Suprapubic skin (tissue), 4 donors: Measurements from ENCODE around the gene KMT2B. TPM values are rescaled to one million over a fixed set of nuclear protein-coding genes. Genes with fewer than 3 reads are reported as not detected.
"Not testable (repeated sequence)": the region's sequence is repeated elsewhere in the genome, so short reads cannot be mapped to it uniquely, and the experiment has no call there.

Source experiments
- DNase-seq, 2 donors: peaks; one replicate each; pipeline ENCODE4 v3.0.0-alpha.2; 2019; ENCODE audit warnings: low spot score in 2 of 2
- H3K27ac ChIP-seq: fragments of 200-600 bp; sonication (generic); one replicate; pipeline ENCODE4 v1.5.1; 2019
- H3K27me3 ChIP-seq: fragments of 200-600 bp; sonication (generic); one replicate; pipeline ENCODE4 v1.5.1; 2019
- H3K36me3 ChIP-seq: fragments of 200-600 bp; sonication (generic); one replicate; pipeline ENCODE4 v1.5.1; 2019
- H3K4me1 ChIP-seq: fragments of 200-600 bp; sonication (generic); one replicate; pipeline ENCODE4 v1.5.1; 2019
- H3K4me3 ChIP-seq: fragments of 200-600 bp; sonication (generic); one replicate; pipeline ENCODE4 v1.5.1; 2019; ENCODE audit warnings: mild to moderate bottlenecking
- H3K9me3 ChIP-seq: fragments of 200-600 bp; sonication (generic); one replicate; pipeline ENCODE4 v1.5.1; 2019
- CTCF ChIP-seq, 2 donors: fragments of 200-600 bp in 1 of 2; fragments of 450-650 bp in 1 of 2; sonication (generic) in 1 of 2; IDR thresholded peaks; one replicate each; pipeline ENCODE4 v1.5.1; 2016 to 2019; ENCODE audit warnings: antibody characterized with exemption in 2 of 2, mild to moderate bottlenecking in 1 of 2, moderate library complexity in 1 of 2
- EP300 ChIP-seq: sonication (generic); formaldehyde crosslinking; IDR thresholded peaks from one replicate; pipeline ENCODE4 v1.6.1; 2017; ENCODE audit warnings: antibody characterized with exemption
- POLR2A ChIP-seq, 2 donors: fragments of 450-650 bp; IDR thresholded peaks; one replicate each; pipeline ENCODE4 v1.6.1; 2017; ENCODE audit warnings: antibody characterized with exemption in 2 of 2, mild to moderate bottlenecking in 2 of 2, moderate library complexity in 2 of 2
- POLR2AphosphoS5 ChIP-seq, 3 donors: sonication (generic); formaldehyde crosslinking; IDR thresholded peaks; one replicate each; pipeline ENCODE4 v1.6.1; 2017; ENCODE audit warnings: antibody characterized with exemption in 3 of 3
- WGBS: methylation state at CpG from one replicate; pipeline ENCODE4 v1.1.5; 2018; 5-methylcytosine and 5-hydroxymethylcytosine counted together
- total RNA-seq, 4 donors: library from RNA; depleted of rRNA; stranded (reverse); fragments of >200 nt; gene quantifications; one replicate each; pipeline ENCODE4 v1.1.0, GENCODE V29; 2016

Gene KMT2B
- total RNA-seq, 4 donors from 2014 or later: 31.2 to 66.8 (median 45.2) TPM

GRCh38 chr19:35671818-35672217, 46.0 kb upstream of the KMT2B start:
- Histone ChIP-seq H3K27ac (no peak overlapping the region), H3K4me3 (no peak overlapping the region), H3K27me3 (peaks cover 36% of the 10 kb centered on the region), H3K36me3 (no peaks in the 10 kb centered on the region), H3K9me3 (no peaks in the 10 kb centered on the region), H3K4me1 (peaks cover 8% of the 10 kb centered on the region)
- 34% methylated on average over 3 of the region's 3 CpGs for WGBS
- no peak for DNase-seq
- TF ChIP-seq POLR2A (IDR thresholded peaks at IDR 0.05): no peak
- no peak for TF ChIP-seq CTCF (IDR thresholded peaks at IDR 0.05)
- TF ChIP-seq EP300: no peak
- TF ChIP-seq POLR2AphosphoS5 (IDR thresholded peaks at IDR 0.05): no peak

- H3K9me3 ChIP-seq: no peaks in the 10 kb centered on the region
- H3K36me3 ChIP-seq: no peaks in the 10 kb centered on the region
- no peak for DNase-seq
- peaks cover 8% of the 10 kb centered on the region for H3K4me1 ChIP-seq
- H3K27me3 ChIP-seq: peaks cover 36% of the 10 kb centered on the region
- no peak for TF ChIP-seq POLR2A (IDR thresholded peaks at IDR 0.05)
- no peak for TF ChIP-seq CTCF (IDR thresholded peaks at IDR 0.05)
- TF ChIP-seq EP300: no peak
- TF ChIP-seq POLR2AphosphoS5 (IDR thresholded peaks at IDR 0.05): no peak
- 3% methylated on average over 39 of the region's 39 CpGs for WGBS
- peak overlapping the region; percentile 38 for H3K4me3 ChIP-seq
- no peak overlapping the region for H3K27ac ChIP-seq
Measured at GRCh38 chr19:35673121-35673804, 44.5 kb upstream of the KMT2B start.

GRCh38 chr19:35675589-35676140, 42.1 kb upstream of the KMT2B start:
- H3K36me3 ChIP-seq: no peaks in the 10 kb centered on the region
- no peak for DNase-seq
- peaks cover 28% of the 10 kb centered on the region for H3K27me3 ChIP-seq
- no peaks in the 10 kb centered on the region for H3K9me3 ChIP-seq
- 74% methylated on average over 15 of the region's 15 CpGs for WGBS
- TF ChIP-seq EP300 (no peak), CTCF (IDR thresholded peaks at IDR 0.05) (no peak), POLR2A (IDR thresholded peaks at IDR 0.05) (no peak), POLR2AphosphoS5 (IDR thresholded peaks at IDR 0.05) (no peak)
- no peak overlapping the region for H3K4me3 ChIP-seq
- no peak overlapping the region for H3K27ac ChIP-seq
- peaks cover 8% of the 10 kb centered on the region for H3K4me1 ChIP-seq

- Histone ChIP-seq H3K36me3 (no peaks in the 10 kb centered on the region), H3K4me1 (no peaks in the 10 kb centered on the region), H3K4me3 (no peak overlapping the region), H3K27ac (no peak overlapping the region), H3K27me3 (peaks cover 3% of the 10 kb centered on the region), H3K9me3 (no peaks in the 10 kb centered on the region)
- no peak for DNase-seq
- no peak for TF ChIP-seq POLR2A (IDR thresholded peaks at IDR 0.05)
- TF ChIP-seq POLR2AphosphoS5 (IDR thresholded peaks at IDR 0.05): no peak
- TF ChIP-seq CTCF (IDR thresholded peaks at IDR 0.05): no peak
- no peak for TF ChIP-seq EP300
- 40% methylated on average over 4 of the region's 4 CpGs for WGBS
Measured at GRCh38 chr19:35689836-35690235, 28.0 kb upstream of the KMT2B start.

GRCh38 chr19:35691106-35691505, 26.7 kb upstream of the KMT2B start:
- not testable (repeated sequence) for H3K27ac ChIP-seq, H3K27me3 ChIP-seq, DNase-seq, H3K4me1 ChIP-seq, H3K9me3 ChIP-seq, H3K36me3 ChIP-seq, H3K4me3 ChIP-seq
- no CpG with 5 or more reads among the region's 37 CpGs for WGBS
